GM12891 (cell line): ENCODE data around the gene AAK1.
"Not testable (repeated sequence)": the region's sequence is repeated elsewhere in the genome, so short reads cannot be mapped to it uniquely, and the experiment has no call there.

ENCODE experiments used
- DNase-seq: peaks from one replicate; pipeline ENCODE4 v3.0.0; 2011; ENCODE audit warnings: low spot score; ENCODE audit not compliant: insufficient read length
- FAIRE-seq: peaks from 2 replicates; lab custom pipeline; 2011; peaks lifted over from hg19 to GRCh38; lab: Jason Lieb, UNC
- PAX5 ChIP-seq: IDR thresholded peaks from 2 replicates; pipeline ENCODE4 v1.6.1; 2011; ENCODE audit warnings: low read length, moderate library complexity, mild to moderate bottlenecking; ENCODE audit not compliant: insufficient read depth, severe bottlenecking
- POLR2A ChIP-seq: IDR thresholded peaks from 2 replicates; pipeline ENCODE4 v1.6.1; 2011; ENCODE audit warnings: low read depth, low read length, control low read depth
- POLR2AphosphoS5 ChIP-seq: IDR thresholded peaks from 2 replicates; pipeline ENCODE4 v1.6.1; 2011; ENCODE audit warnings: low read depth, low read length, control low read depth
- POU2F2 ChIP-seq: IDR thresholded peaks from 2 replicates; pipeline ENCODE4 v1.6.1; 2011; ENCODE audit warnings: low read depth, mild to moderate bottlenecking, control low read depth, low read length, moderate library complexity
- SPI1 ChIP-seq: IDR thresholded peaks from 2 replicates; pipeline ENCODE4 v1.6.1; 2011; ENCODE audit warnings: low read depth, low read length, control low read depth
- TAF1 ChIP-seq: IDR thresholded peaks from 2 replicates; pipeline ENCODE4 v1.6.1; 2011; ENCODE audit warnings: low read depth, low read length, control low read depth

AAK1 gene

DNA sequence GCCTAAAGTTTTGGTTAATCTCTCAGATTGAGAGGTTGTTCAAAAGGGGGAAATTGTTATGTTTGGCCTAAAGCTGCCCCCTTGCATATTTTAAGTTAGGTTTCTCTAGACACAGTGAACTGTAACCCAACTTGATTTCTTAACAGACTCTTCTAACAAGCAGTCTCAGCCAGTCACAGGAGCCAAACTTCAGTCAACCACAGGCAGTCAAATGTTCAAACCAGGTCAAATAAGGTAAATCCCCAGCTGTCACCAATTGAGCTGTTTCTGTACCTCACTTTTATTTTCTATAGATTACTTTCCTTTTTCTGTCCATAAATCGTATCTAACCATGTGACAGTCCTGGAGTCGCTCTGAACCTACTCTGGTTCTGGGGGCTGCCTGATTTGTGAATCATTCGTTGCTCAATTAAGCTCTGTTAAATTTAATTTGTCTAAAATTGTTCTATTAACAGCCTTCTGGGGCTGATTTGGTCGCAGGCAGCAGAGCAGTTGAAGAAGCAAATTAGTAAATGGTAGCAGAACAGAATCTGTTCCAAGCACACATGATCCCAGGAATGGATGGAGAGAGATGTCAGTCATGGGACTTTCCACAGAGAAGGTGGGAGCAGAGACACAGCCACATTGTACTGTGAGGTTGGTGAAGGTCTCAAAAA, 189.9 kb downstream of the AAK1 start:
- peak; percentile 66 for FAIRE-seq

DNA sequence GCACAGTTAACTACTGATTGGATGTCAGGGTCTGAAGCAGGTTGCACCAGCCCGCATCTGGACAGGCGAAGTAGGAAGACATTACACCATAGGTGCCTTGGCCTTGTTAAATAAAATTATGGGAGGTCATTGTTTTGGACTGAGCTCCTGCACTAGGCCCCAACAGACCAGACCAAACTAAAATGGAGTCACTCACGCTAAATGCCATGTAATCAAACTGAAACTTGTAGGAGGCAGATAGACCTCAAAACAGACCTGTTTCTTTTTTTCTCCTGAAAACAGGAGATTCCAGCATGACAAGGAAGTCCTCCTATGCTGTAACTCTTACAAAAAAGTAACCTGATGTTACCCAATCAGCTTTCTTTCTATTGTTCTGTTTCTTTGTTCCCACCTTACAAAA, 190.9 kb downstream of the AAK1 start:
- no peak for FAIRE-seq
- TF ChIP-seq POLR2A, result no peak
- TF ChIP-seq PAX5, result no peak
- no peak for TF ChIP-seq POLR2AphosphoS5
- TF ChIP-seq SPI1, result no peak
- TF ChIP-seq TAF1, result no peak
- TF ChIP-seq POU2F2, result no peak
- DNase-seq, result no peak

More for the DNA sequence above, 189.9 kb downstream of the AAK1 start:
- TF ChIP-seq POLR2AphosphoS5, result no peak
- TF ChIP-seq TAF1, result no peak
- TF ChIP-seq PAX5, result no peak
- no peak for TF ChIP-seq SPI1
- no peak for TF ChIP-seq POU2F2
- TF ChIP-seq POLR2A, result no peak
- peak; percentile 25 for DNase-seq

DNA sequence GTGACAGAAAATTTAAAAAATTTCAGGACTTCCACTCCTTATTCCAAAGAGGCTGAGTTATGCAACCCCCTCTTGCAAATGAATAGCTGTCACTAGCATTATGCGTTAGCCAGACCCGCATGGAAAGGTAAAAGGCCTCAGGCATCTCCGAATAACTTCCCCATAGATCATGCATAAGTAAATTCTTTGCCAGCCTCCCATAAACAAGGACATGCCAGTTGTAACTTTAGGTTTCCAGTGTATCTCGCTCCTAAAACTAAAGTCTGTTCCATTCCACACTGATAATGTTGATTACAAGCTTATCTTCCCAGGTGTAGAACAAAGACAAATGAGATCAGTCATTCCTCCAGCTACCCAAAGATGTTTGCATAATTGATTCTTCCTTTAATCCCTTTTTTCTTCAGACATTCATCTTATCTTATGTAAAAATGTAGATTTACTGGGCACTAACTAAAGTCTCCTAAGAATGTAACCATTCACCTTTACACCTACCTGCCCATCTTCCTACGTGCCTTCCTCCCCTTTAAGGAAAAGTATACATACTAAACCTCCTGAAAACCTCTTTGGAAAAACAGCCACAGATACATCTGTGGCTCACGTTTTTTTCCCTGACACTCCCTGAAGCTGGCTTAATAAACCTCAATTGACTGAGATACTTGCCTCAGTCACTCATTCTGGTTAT, 192.7 kb downstream of the AAK1 start:
- TF ChIP-seq SPI1 (no peak), PAX5 (no peak), POLR2AphosphoS5 (no peak), POU2F2 (no peak), POLR2A (no peak), TAF1 (no peak)
- no peak for DNase-seq
- FAIRE-seq, result no peak

DNA sequence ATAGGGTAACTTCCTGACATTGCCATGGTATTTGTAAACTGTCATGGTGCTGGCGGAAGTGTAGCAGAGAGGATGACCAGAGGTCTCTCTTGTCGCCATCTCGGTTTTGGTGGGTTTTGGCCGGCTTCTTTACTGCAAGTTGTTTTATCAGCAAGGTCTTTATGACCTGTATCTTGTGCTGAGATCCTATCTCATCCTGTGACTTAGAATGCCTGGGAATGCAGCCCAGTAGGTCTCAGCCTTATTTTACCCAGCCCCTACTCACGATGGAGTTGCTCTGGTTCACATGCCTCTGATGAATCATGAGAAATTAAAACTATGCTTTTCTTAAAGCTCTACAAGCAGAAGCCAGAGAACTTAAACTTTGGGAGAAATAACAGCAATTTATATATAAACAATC, 193.6 kb downstream of the AAK1 start:
- DNase-seq, result no peak
- no peak for FAIRE-seq
- TF ChIP-seq PAX5 (no peak), SPI1 (no peak), POLR2AphosphoS5 (no peak), POLR2A (no peak), POU2F2 (no peak), TAF1 (no peak)

DNA sequence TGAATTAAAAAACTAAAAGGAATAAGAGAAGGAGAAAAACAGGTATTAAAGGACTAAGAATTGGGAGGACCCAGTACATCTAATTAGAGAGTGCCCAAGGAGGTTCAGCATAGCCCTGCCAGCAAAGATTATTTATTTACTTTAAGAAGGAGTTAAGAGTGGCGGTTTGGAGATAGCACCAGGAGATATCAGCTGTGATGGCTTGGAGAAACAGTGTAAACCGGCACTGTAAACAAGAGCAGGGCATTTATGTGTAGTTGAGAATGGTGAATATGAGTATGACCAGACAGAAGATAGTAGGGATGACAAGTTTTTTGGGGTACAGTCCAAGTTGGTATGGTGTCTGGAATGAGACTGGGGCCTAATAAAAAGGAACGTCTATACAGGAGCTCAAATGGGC, 199.9 kb downstream of the AAK1 start:
- not testable (repeated sequence) for DNase-seq, FAIRE-seq

DNA sequence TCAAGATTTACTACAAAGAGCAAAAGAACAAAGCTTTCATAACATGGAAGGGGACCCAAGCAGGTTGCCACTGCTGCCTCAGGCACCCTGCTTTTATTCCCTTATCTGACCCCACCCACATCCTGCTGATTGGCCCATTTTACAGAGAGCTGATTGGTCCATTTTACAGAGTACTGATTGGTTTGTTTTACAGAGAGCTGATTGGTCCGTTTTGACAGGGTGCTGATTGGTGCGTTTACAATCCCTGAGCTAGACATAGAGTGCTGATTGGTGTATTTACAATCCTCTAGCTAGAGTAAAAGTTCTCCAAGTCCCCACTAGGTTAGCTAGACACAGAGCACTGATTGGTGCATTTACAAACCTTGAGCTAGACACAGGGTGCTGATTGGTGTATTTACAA, 204.0 kb downstream of the AAK1 start:
- not testable (repeated sequence) for FAIRE-seq, DNase-seq

DNA sequence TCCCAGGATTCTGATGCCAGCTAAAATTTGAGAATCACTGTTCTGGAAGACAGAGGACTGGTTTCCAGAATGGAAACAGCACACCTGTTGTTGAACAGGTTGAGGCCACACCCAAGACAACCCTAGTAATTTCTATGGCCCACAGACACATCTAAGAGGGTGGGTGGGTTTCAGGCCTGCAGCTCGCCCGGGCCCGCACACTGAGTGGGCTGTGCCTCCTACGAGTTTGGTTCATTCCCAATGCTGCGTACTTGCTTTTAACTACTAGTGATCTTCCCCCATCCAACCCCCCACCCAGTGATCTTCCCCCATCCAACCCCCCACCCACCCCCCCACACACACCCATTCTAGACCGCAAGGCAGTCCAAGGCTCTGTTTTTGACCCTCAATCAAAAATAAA, 205.0 kb downstream of the AAK1 start:
- no peak for DNase-seq
- TF ChIP-seq POU2F2 (no peak), PAX5 (no peak), POLR2A (no peak), TAF1 (no peak), POLR2AphosphoS5 (no peak), SPI1 (no peak)
- no peak for FAIRE-seq

DNA sequence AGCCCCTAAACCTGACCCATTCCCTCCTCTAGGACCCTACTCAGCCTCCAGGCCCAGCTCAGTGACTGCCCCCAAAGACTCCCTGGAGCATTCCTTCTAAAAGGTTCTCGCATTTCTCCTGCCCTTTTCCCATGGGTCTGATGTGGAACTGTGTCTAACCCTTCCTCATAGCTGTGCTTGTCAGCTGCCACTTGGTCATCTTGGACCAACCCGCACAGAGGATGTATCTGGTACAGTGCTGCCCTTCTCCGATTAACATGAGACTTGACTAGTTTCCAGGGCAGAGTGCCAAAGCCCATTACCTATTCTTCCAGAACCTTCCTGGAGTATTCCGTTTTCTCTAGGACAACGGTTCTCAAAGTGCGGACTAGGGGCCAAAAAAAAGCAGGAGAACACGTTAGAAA, 205.8 kb downstream of the AAK1 start:
- TF ChIP-seq POLR2AphosphoS5, result no peak; the same call in 1 of the 2 replicates
- TF ChIP-seq PAX5, result no peak
- TF ChIP-seq POU2F2, result no peak
- no peak for TF ChIP-seq SPI1
- no peak for TF ChIP-seq POLR2A
- no peak for TF ChIP-seq TAF1
- FAIRE-seq, result no peak
- DNase-seq, result no peak

DNA sequence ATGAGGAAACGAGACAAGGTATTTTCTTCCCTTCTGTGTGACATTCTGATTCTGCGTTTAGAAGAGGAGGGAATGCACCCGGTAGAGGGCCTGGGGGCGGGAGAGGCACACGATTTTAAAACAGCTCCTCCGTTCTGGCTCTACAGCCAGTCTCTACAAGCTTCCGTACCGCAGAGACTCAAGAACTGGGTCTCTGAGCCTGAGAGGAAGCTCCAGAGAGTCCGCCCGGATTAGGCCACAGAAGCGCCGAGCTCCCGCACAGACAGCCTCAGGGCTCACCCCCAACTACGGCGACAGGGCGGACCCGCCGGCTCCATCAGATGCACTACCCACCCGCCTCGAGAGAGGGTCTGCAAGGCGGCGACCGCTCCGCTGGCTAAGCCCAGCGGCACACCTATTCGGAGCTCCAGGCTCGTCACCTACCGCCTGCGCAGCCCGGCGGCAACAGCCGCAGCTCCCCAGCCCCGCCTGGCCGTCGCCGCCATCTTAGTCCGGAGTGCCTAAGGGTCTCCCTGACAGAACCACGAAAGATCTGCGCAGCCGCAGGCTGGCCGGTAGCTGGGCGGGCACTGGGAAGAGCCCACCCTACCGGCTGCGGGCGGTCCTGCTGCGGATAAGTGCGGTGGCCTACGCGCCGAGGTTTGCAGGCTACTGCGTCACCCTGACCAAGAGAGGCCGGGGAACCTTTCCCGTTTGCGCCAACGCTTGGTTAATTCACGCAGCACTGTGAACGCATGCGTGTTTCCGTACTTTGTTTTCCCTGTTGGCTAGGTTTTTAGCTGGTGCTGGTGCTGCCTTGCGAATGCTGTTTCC, 206.4 kb downstream of the AAK1 start, which contains the start of gene NFU1:
TSS of gene NFU1 (minus strand) at position 498 of the 813 bp plus-strand sequence. CDS start at position 485, 13 bp downstream.
- DNase-seq, result peak; percentile 96
- peak; percentile 94 for FAIRE-seq
- TF ChIP-seq SPI1, result no peak; the same call in 1 of the 2 replicates
- TF ChIP-seq PAX5, result peak; percentile 30
- peak; percentile 96 for TF ChIP-seq TAF1
- TF ChIP-seq POLR2AphosphoS5, result peak; percentile 88
- peak; percentile 61; the same call in 1 of the 2 replicates for TF ChIP-seq POU2F2
- peak; percentile 89 for TF ChIP-seq POLR2A
